WTC11 (cell line): ENCODE results near the gene LRMDA. TPM values are rescaled to one million over a fixed set of nuclear protein-coding genes. Genes with fewer than 3 reads are reported as not detected.

Experiments used
- ATAC-seq: fragments of 200-7000 bp; cut with Tn5 transposase; 2 replicates; pipeline ENCODE4 v1.10.0; 2021; ENCODE audit warnings: mild to moderate bottlenecking, moderate library complexity
- CTCF ChIA-PET: fragments of 300-600 bp; sonication (Branson Sonifier 250); formaldehyde crosslinking; loops from one replicate; lab custom pipeline; 2021; ENCODE audit warnings: antibody characterized with exemption; lab: Charles Lee
- POLR2A ChIA-PET: fragments of 350-600 bp; sonication (Branson Sonifier 250); formaldehyde crosslinking; loops from one replicate; lab custom pipeline; 2021; ENCODE audit warnings: antibody characterized with exemption; lab: Charles Lee
- DNase-seq: peaks from one replicate; pipeline ENCODE4 v3.0.0; 2021; ENCODE audit warnings: low spot score
- H3K27ac Mint-ChIP-seq: 2 replicates; pipeline ENCODE4 v1.8.0; 2021; ENCODE audit warnings: mixed read lengths
- H3K27me3 Mint-ChIP-seq: 2 replicates; pipeline ENCODE4 v1.8.0; 2021; ENCODE audit warnings: low read depth, mild to moderate bottlenecking, moderate library complexity, mixed read lengths
- H3K36me3 Mint-ChIP-seq: 2 replicates; pipeline ENCODE4 v1.8.0; 2021; ENCODE audit warnings: mixed read lengths
- H3K4me1 Mint-ChIP-seq: 2 replicates; pipeline ENCODE4 v1.8.0; 2022; ENCODE audit warnings: mixed read lengths
- H3K4me3 Mint-ChIP-seq: 2 replicates; pipeline ENCODE4 v1.8.0; 2021; ENCODE audit warnings: mild to moderate bottlenecking, moderate library complexity, mixed read lengths
- H3K9me3 Mint-ChIP-seq: 2 replicates; pipeline ENCODE4 v1.8.0; 2021; ENCODE audit warnings: mixed read lengths
- ATF6 ChIP-seq: sonication (generic); formaldehyde crosslinking; IDR thresholded peaks from 2 replicates; pipeline ENCODE4 v1.8.1; 2023; ENCODE audit warnings: mild to moderate bottlenecking, missing genetic modification reagents
- CREM ChIP-seq: sonication (generic); formaldehyde crosslinking; IDR thresholded peaks from 2 replicates; pipeline ENCODE4 v1.8.1; 2022; ENCODE audit warnings: mild to moderate bottlenecking, missing genetic modification reagents, moderate library complexity
- ELF4 ChIP-seq: sonication (generic); formaldehyde crosslinking; IDR thresholded peaks from 2 replicates; pipeline ENCODE4 v1.8.1; 2022; ENCODE audit warnings: low read depth, mild to moderate bottlenecking, moderate library complexity, missing genetic modification reagents
- FOXJ3 ChIP-seq: sonication (generic); formaldehyde crosslinking; IDR thresholded peaks from 2 replicates; pipeline ENCODE4 v1.9.0; 2021; ENCODE audit warnings: missing genetic modification reagents, mild to moderate bottlenecking, borderline replicate concordance
- FOXP1 ChIP-seq: sonication (generic); formaldehyde crosslinking; IDR thresholded peaks from 2 replicates; pipeline ENCODE4 v1.8.0; 2022; ENCODE audit warnings: missing genetic modification reagents, mild to moderate bottlenecking, moderate library complexity, borderline replicate concordance
- GRHL2 ChIP-seq: fragments of 250-450 bp; sonication (Bioruptor Pico); IDR thresholded peaks from 2 replicates; pipeline ENCODE4 v1.8.0; 2022; ENCODE audit warnings: mild to moderate bottlenecking, moderate library complexity; ENCODE audit not compliant: insufficient replicate concordance, severe bottlenecking
- HMGA2 ChIP-seq: fragments of 250-450 bp; sonication (Bioruptor Pico); IDR thresholded peaks from 2 replicates; pipeline ENCODE4 v1.4.0; 2021; ENCODE audit warnings: mild to moderate bottlenecking, moderate library complexity
- MAX ChIP-seq: sonication (generic); formaldehyde crosslinking; IDR thresholded peaks from 2 replicates; pipeline ENCODE4 v1.8.0; 2022; ENCODE audit warnings: mild to moderate bottlenecking, missing genetic modification reagents
- NFATC4 ChIP-seq: fragments of 250-450 bp; sonication (Bioruptor Pico); IDR thresholded peaks from 2 replicates; pipeline ENCODE4 v1.9.0; 2021; ENCODE audit warnings: mild to moderate bottlenecking
- NFE2L1 ChIP-seq: sonication (generic); formaldehyde crosslinking; IDR thresholded peaks from 2 replicates; pipeline ENCODE4 v1.8.1; 2023; ENCODE audit warnings: missing genetic modification reagents
- NR3C1 ChIP-seq: sonication (generic); formaldehyde crosslinking; conservative IDR thresholded peaks from 2 replicates; pipeline ENCODE4 v1.8.1; 2023; ENCODE audit warnings: low read depth, mild to moderate bottlenecking, missing genetic modification reagents
- SMAD3 ChIP-seq: sonication (generic); formaldehyde crosslinking; IDR thresholded peaks from 2 replicates; pipeline ENCODE4 v1.8.0; 2022; ENCODE audit warnings: missing genetic modification reagents, mild to moderate bottlenecking, borderline replicate concordance
- TEAD1 ChIP-seq: sonication (generic); formaldehyde crosslinking; IDR thresholded peaks from 2 replicates; pipeline ENCODE4 v1.8.0; 2022; ENCODE audit warnings: mild to moderate bottlenecking, missing genetic modification reagents
- TP53 ChIP-seq: sonication (generic); formaldehyde crosslinking; IDR thresholded peaks from 2 replicates; pipeline ENCODE4 v1.8.1; 2023; ENCODE audit warnings: mild to moderate bottlenecking, missing genetic modification reagents
- ZSCAN18 ChIP-seq: fragments of 250-450 bp; sonication (Bioruptor Pico); IDR thresholded peaks from 2 replicates; pipeline ENCODE4 v2.1.2; 2022; ENCODE audit warnings: mild to moderate bottlenecking, moderate library complexity
- total RNA-seq: library from RNA; stranded (reverse); gene quantifications from 3 replicates; pipeline ENCODE4 v1.2.3, GENCODE V29; 2021
- TF ChIP-seq, protein P1 (sequence below): fragments of 250-450 bp; sonication (Bioruptor Pico); IDR thresholded peaks from 2 replicates; pipeline ENCODE4 v1.9.0; 2021; ENCODE audit warnings: mild to moderate bottlenecking, borderline replicate concordance
- TF ChIP-seq, protein P2 (sequence below): sonication (generic); formaldehyde crosslinking; IDR thresholded peaks from 2 replicates; pipeline ENCODE4 v1.8.0; 2022; ENCODE audit warnings: mild to moderate bottlenecking, missing genetic modification reagents
- TF ChIP-seq, protein P3 (sequence below): fragments of 250-450 bp; sonication (Bioruptor Pico); IDR thresholded peaks from 2 replicates; pipeline ENCODE4 v1.9.0; 2021; ENCODE audit warnings: moderate library complexity, mild to moderate bottlenecking, inconsistent platforms, borderline replicate concordance

Gene LRMDA
- total RNA-seq, 1 experiment from 2014 or later: 0.92 TPM

DNA sequence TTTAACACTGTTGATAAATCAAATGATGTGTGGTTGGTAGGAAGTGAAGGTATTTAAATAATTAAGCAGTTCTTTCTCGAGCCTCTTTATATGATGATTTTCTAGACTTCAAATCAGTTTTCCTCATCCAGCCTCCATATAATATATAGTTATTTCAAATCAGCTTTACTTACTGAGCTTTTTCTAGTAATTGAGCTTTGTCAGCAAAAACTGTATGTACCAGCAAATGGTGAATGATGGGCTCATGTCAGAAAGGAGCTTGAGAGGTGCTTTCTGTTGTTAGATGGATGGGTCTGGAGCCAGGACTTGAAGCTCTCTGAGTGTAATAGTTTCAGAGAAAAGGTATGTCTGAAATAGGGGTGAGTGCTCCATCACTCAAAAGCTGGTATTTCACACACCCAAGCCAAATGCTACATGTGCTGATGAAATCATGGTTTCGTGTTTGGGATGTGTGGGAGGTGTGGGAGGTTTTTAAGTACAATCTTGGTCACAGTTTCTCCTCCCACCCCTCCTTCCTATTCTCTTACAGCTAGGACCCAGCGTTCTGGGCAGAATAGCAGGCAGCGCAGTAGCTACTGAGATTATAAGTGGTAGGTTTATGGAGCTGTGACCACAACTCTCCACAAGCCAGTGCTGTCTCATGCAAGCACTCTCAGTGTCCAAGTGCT lies 55.8 kb downstream of the LRMDA start (continued):
- TF ChIP-seq, protein P1, sequence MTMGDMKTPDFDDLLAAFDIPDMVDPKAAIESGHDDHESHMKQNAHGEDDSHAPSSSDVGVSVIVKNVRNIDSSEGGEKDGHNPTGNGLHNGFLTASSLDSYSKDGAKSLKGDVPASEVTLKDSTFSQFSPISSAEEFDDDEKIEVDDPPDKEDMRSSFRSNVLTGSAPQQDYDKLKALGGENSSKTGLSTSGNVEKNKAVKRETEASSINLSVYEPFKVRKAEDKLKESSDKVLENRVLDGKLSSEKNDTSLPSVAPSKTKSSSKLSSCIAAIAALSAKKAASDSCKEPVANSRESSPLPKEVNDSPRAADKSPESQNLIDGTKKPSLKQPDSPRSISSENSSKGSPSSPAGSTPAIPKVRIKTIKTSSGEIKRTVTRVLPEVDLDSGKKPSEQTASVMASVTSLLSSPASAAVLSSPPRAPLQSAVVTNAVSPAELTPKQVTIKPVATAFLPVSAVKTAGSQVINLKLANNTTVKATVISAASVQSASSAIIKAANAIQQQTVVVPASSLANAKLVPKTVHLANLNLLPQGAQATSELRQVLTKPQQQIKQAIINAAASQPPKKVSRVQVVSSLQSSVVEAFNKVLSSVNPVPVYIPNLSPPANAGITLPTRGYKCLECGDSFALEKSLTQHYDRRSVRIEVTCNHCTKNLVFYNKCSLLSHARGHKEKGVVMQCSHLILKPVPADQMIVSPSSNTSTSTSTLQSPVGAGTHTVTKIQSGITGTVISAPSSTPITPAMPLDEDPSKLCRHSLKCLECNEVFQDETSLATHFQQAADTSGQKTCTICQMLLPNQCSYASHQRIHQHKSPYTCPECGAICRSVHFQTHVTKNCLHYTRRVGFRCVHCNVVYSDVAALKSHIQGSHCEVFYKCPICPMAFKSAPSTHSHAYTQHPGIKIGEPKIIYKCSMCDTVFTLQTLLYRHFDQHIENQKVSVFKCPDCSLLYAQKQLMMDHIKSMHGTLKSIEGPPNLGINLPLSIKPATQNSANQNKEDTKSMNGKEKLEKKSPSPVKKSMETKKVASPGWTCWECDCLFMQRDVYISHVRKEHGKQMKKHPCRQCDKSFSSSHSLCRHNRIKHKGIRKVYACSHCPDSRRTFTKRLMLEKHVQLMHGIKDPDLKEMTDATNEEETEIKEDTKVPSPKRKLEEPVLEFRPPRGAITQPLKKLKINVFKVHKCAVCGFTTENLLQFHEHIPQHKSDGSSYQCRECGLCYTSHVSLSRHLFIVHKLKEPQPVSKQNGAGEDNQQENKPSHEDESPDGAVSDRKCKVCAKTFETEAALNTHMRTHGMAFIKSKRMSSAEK (CRISPR knock-in tag): no peak
- TF ChIP-seq GRHL2 (CRISPR knock-in tag): no peak
- TF ChIP-seq SMAD3: no peak
- TF ChIP-seq TP53: no peak
- TF ChIP-seq, protein P2, sequence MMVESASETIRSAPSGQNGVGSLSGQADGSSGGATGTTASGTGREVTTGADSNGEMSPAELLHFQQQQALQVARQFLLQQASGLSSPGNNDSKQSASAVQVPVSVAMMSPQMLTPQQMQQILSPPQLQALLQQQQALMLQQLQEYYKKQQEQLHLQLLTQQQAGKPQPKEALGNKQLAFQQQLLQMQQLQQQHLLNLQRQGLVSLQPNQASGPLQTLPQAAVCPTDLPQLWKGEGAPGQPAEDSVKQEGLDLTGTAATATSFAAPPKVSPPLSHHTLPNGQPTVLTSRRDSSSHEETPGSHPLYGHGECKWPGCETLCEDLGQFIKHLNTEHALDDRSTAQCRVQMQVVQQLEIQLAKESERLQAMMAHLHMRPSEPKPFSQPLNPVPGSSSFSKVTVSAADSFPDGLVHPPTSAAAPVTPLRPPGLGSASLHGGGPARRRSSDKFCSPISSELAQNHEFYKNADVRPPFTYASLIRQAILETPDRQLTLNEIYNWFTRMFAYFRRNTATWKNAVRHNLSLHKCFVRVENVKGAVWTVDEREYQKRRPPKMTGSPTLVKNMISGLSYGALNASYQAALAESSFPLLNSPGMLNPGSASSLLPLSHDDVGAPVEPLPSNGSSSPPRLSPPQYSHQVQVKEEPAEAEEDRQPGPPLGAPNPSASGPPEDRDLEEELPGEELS (CRISPR knock-in tag): no peak
- TF ChIP-seq MAX (CRISPR knock-in tag): no peak
- no peak for TF ChIP-seq CREM
- no peak for TF ChIP-seq ATF6 (CRISPR knock-in tag)

GRCh38 chr10:75487755-75488125 lies 56.3 kb downstream of the LRMDA start:
- TF ChIP-seq, protein P3, sequence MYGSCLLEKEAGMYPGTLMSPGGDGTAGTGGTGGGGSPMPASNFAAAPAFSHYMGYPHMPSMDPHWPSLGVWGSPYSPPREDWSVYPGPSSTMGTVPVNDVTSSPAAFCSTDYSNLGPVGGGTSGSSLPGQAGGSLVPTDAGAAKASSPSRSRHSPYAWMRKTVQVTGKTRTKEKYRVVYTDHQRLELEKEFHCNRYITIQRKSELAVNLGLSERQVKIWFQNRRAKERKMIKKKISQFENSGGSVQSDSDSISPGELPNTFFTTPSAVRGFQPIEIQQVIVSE: no peak
- TF ChIP-seq FOXP1 (no peak), TEAD1 (CRISPR knock-in tag) (no peak), NFATC4 (no peak), NR3C1 (CRISPR knock-in tag) (no peak), ELF4 (CRISPR knock-in tag) (no peak), FOXJ3 (CRISPR knock-in tag) (no peak), ZSCAN18 (CRISPR knock-in tag) (no peak), NFE2L1 (CRISPR knock-in tag) (no peak), HMGA2 (CRISPR knock-in tag) (no peak)
- Mint-ChIP-seq H3K36me3 (no peaks in the 10 kb centered on the region; the same call in 1 of the 2 replicates), H3K9me3 (no peaks in the 10 kb centered on the region), H3K27me3 (peaks cover 12% of the 10 kb centered on the region; the same call in 1 of the 2 replicates), H3K27ac (no peak overlapping the region), H3K4me1 (no peaks in the 10 kb centered on the region), H3K4me3 (no peak overlapping the region)
- no peak for DNase-seq
- ATAC-seq: no peak
- CTCF ChIA-PET: no interaction called here
- POLR2A ChIA-PET: no interaction called here
